Measurements from ENCODE around the gene MYBPC3. TPM values are rescaled to one million over a fixed set of nuclear protein-coding genes. Genes with fewer than 3 reads are reported as not detected.

MYBPC3 gene
- total and polyA plus RNA-seq, 10 of the 15 experiments (the other 5 are each of a cell fraction or from before 2014, with no cell fraction given), result 0.03 to 0.08 (median 0.03) TPM; not detected in 7

- WGBS (ENCODE audit: insufficient coverage, insufficient replicate concordance, low lambda C conversion rate, missing lambda C conversion rate), result 94% methylated on average over 7 of the region's 7 CpGs
- in situ Hi-C loops (cut with MboI) (no loop called here), intact Hi-C loops (cut with micrococcal nuclease; ENCODE audit: unreplicated experiment) (no loop called here)
- Histone ChIP-seq H3K79me2 (ENCODE audit: control insufficient read depth, insufficient read depth, low read length) (no peaks in the 10 kb centered on the region), H3K4me2 (ENCODE audit: control insufficient read depth, insufficient read depth) (no peak overlapping the region), H3K4me1 (ENCODE audit: control insufficient read depth, insufficient read depth, low read length) (no peaks in the 10 kb centered on the region), H3K27me3 (replicated peaks in 1 of 2; ENCODE audit: control insufficient read depth in 2 of 2, insufficient read depth in 2 of 2, low read length in 1 of 2) (no peaks in the 10 kb centered on the region), H3K27ac (ENCODE audit: control insufficient read depth, insufficient read depth) (no peak overlapping the region), H3K36me3 (ENCODE audit: control insufficient read depth in 2 of 2, insufficient read depth in 2 of 2, low read length in 1 of 2) (peaks cover 32 to 54% of the 10 kb centered on the region in 2 experiments), H4K20me1 (ENCODE audit: control insufficient read depth, insufficient read depth) (no peaks in the 10 kb centered on the region), H3K4me3 (no peak overlapping the region), H2AFZ (ENCODE audit: control insufficient read depth, low read depth, low read length) (no peak overlapping the region), H3K9ac (ENCODE audit: control insufficient read depth, insufficient read depth, low read length) (no peak overlapping the region), H3K9me3 (replicated peaks; ENCODE audit: control insufficient read depth, insufficient read depth, low read length) (no peaks in the 10 kb centered on the region)
- ChIA-PET SMC1A (ENCODE audit: uncharacterized antibody, unreplicated experiment) (no interaction called here), RAD21 (ENCODE audit: unreplicated experiment) (no interaction called here), POLR2A (no interaction called here), CTCF (no interaction called here)
- ATAC-seq, result no peak
- no peak for DNase-seq (ENCODE audit: low read depth, low spot score)
- TF ChIP-seq KLF5 (IDR thresholded peaks at IDR 0.05; ENCODE audit: partially characterized antibody) (no peak), ZNF274 (IDR thresholded peaks at IDR 0.05; ENCODE audit: insufficient read depth, insufficient read length) (no peak), PKNOX1 (IDR thresholded peaks at IDR 0.05) (no peak), ZNF687 (IDR thresholded peaks at IDR 0.05) (no peak), CBFB (IDR thresholded peaks at IDR 0.05; ENCODE audit: low read depth) (no peak), ZNF24 (IDR thresholded peaks at IDR 0.05) (no peak), TCF12 (IDR thresholded peaks at IDR 0.05; ENCODE audit: low read depth, low read length) (no peak), ZNF622 (IDR thresholded peaks at IDR 0.05) (no peak), KDM1A (IDR thresholded peaks at IDR 0.05; ENCODE audit: borderline replicate concordance) (no peak), ZNF217 (IDR thresholded peaks at IDR 0.05) (no peak), TCF7 (IDR thresholded peaks at IDR 0.05; ENCODE audit: borderline replicate concordance) (no peak)
- no peak for FAIRE-seq
- BruUV-seq (replicated peaks), result no TSS peak
Measured at GRCh38 chr11:47282462-47282861, 70.0 kb downstream of the MYBPC3 start.

Small RNA genes within 50 kb of the gene (microRNA-seq; reads per million reads assigned to microRNA genes)
- not detected for gene MIR4487

Small RNA genes within 50 kb of the gene (small RNA-seq; reads per million reads assigned to genes)
- not detected for gene MIR4487

Other genes starting within 250 kb of the MYBPC3 start
Only the 7 nearest of the 16 such genes appear.
- 7.2 and 10.6 TPM in 2 replicates for gene ACP2, start 103.9 kb downstream of the MYBPC3 start, total RNA-seq (2014; rRNA removed)
- gene ACP2, start 103.9 kb downstream of the MYBPC3 start, total RNA-seq (2014; rRNA removed; fragmentation: Illumina TruSeq; extraction: Trizol), result 5.0 and 5.6 TPM in 2 replicates
- gene ACP2, start 103.9 kb downstream of the MYBPC3 start, total RNA-seq (2021), result 9.6 and 10.3 TPM in 2 replicates
- gene ACP2, start 103.9 kb downstream of the MYBPC3 start, polyA plus RNA-seq (2011; rRNA removed), result 3.4 and 8.0 TPM in 2 replicates
- gene ACP2, start 103.9 kb downstream of the MYBPC3 start, polyA plus RNA-seq (2014; fragmentation: Illumina TruSeq; extraction: Trizol), result 3.2 and 6.0 TPM in 2 replicates
- gene ACP2, start 103.9 kb downstream of the MYBPC3 start, polyA plus RNA-seq (2014; fragmentation: Nextera tagmentation; extraction: Ambion mirVana), result 1 to 10 TPM in 1 of 2 experiments, under 1 TPM in 1; 0.98 to 1.1 TPM
- 11.7 and 14.3 TPM in 2 replicates for gene ACP2, start 103.9 kb downstream of the MYBPC3 start, polyA plus RNA-seq (2014; rRNA removed)
- 1 to 10 TPM; 6.9 to 7.9 TPM for gene ACP2, start 103.9 kb downstream of the MYBPC3 start, polyA plus RNA-seq (2016; fragmentation: Nextera tagmentation; extraction: Ambion mirVana)
- gene NR1H3, start 94.7 kb downstream of the MYBPC3 start, total RNA-seq (2014; rRNA removed), result 3.8 and 4.3 TPM in 2 replicates
- 2.9 and 3.4 TPM in 2 replicates for gene NR1H3, start 94.7 kb downstream of the MYBPC3 start, total RNA-seq (2014; rRNA removed; fragmentation: Illumina TruSeq; extraction: Trizol)
- 5.2 TPM in 2 replicates for gene NR1H3, start 94.7 kb downstream of the MYBPC3 start, total RNA-seq (2021)
- gene NR1H3, start 94.7 kb downstream of the MYBPC3 start, polyA plus RNA-seq (2011; rRNA removed), result 4.1 and 6.2 TPM in 2 replicates
- gene NR1H3, start 94.7 kb downstream of the MYBPC3 start, polyA plus RNA-seq (2014; fragmentation: Illumina TruSeq; extraction: Trizol), result 0.27 and 2.6 TPM in 2 replicates
- 1 to 10 TPM; 3.5 to 4.4 TPM for gene NR1H3, start 94.7 kb downstream of the MYBPC3 start, polyA plus RNA-seq (2014; fragmentation: Nextera tagmentation; extraction: Ambion mirVana)
- 4.7 and 4.8 TPM in 2 replicates for gene NR1H3, start 94.7 kb downstream of the MYBPC3 start, polyA plus RNA-seq (2014; rRNA removed)
- gene NR1H3, start 94.7 kb downstream of the MYBPC3 start, polyA plus RNA-seq (2016; fragmentation: Nextera tagmentation; extraction: Ambion mirVana), result 1 to 10 TPM; 5.5 to 8.9 TPM
- gene MADD, start 82.6 kb downstream of the MYBPC3 start, total RNA-seq (2014; rRNA removed), result 17.1 and 19.2 TPM in 2 replicates
- gene MADD, start 82.6 kb downstream of the MYBPC3 start, total RNA-seq (2014; rRNA removed; fragmentation: Illumina TruSeq; extraction: Trizol), result 14.9 and 15.6 TPM in 2 replicates
- 33.8 and 35.3 TPM in 2 replicates for gene MADD, start 82.6 kb downstream of the MYBPC3 start, total RNA-seq (2021)
- gene MADD, start 82.6 kb downstream of the MYBPC3 start, polyA plus RNA-seq (2011; rRNA removed), result 14.4 and 26.5 TPM in 2 replicates
- 16.8 and 22.8 TPM in 2 replicates for gene MADD, start 82.6 kb downstream of the MYBPC3 start, polyA plus RNA-seq (2014; fragmentation: Illumina TruSeq; extraction: Trizol)
- gene MADD, start 82.6 kb downstream of the MYBPC3 start, polyA plus RNA-seq (2014; fragmentation: Nextera tagmentation; extraction: Ambion mirVana), result 1 to 10 TPM in 1 of 2 experiments, under 1 TPM in 1; 0.47 to 1.6 TPM
- gene MADD, start 82.6 kb downstream of the MYBPC3 start, polyA plus RNA-seq (2014; rRNA removed), result 28.0 and 35.4 TPM in 2 replicates
- gene MADD, start 82.6 kb downstream of the MYBPC3 start, polyA plus RNA-seq (2016; fragmentation: Nextera tagmentation; extraction: Ambion mirVana), result 10 to 100 TPM; 15.1 to 16.0 TPM
- gene SPI1, start 25.8 kb upstream of the MYBPC3 start, total RNA-seq (2014; rRNA removed), result 19.9 and 25.9 TPM in 2 replicates
- gene SPI1, start 25.8 kb upstream of the MYBPC3 start, total RNA-seq (2014; rRNA removed; fragmentation: Illumina TruSeq; extraction: Trizol), result 5.9 and 6.5 TPM in 2 replicates
- 29.5 and 31.1 TPM in 2 replicates for gene SPI1, start 25.8 kb upstream of the MYBPC3 start, total RNA-seq (2021)
- gene SPI1, start 25.8 kb upstream of the MYBPC3 start, polyA plus RNA-seq (2011; rRNA removed), result 3.6 and 10.2 TPM in 2 replicates
- gene SPI1, start 25.8 kb upstream of the MYBPC3 start, polyA plus RNA-seq (2014; fragmentation: Illumina TruSeq; extraction: Trizol), result 1.3 and 8.8 TPM in 2 replicates
- under 1 TPM; 0.05 to 0.08 TPM for gene SPI1, start 25.8 kb upstream of the MYBPC3 start, polyA plus RNA-seq (2014; fragmentation: Nextera tagmentation; extraction: Ambion mirVana)
- gene SPI1, start 25.8 kb upstream of the MYBPC3 start, polyA plus RNA-seq (2014; rRNA removed), result 24.5 and 30.2 TPM in 2 replicates
- 10 to 100 TPM in 1 of 2 experiments, 1 to 10 TPM in 1; 9.2 to 15.0 TPM for gene SPI1, start 25.8 kb upstream of the MYBPC3 start, polyA plus RNA-seq (2016; fragmentation: Nextera tagmentation; extraction: Ambion mirVana)
- gene SLC39A13, start 55.9 kb upstream of the MYBPC3 start, total RNA-seq (2014; rRNA removed), result 11.3 and 14.5 TPM in 2 replicates
- gene SLC39A13, start 55.9 kb upstream of the MYBPC3 start, total RNA-seq (2014; rRNA removed; fragmentation: Illumina TruSeq; extraction: Trizol), result 3.3 and 3.6 TPM in 2 replicates
- 14.5 and 15.0 TPM in 2 replicates for gene SLC39A13, start 55.9 kb upstream of the MYBPC3 start, total RNA-seq (2021)
- gene SLC39A13, start 55.9 kb upstream of the MYBPC3 start, polyA plus RNA-seq (2011; rRNA removed), result 2.0 and 4.2 TPM in 2 replicates
- 2.1 and 3.2 TPM in 2 replicates for gene SLC39A13, start 55.9 kb upstream of the MYBPC3 start, polyA plus RNA-seq (2014; fragmentation: Illumina TruSeq; extraction: Trizol)
- gene SLC39A13, start 55.9 kb upstream of the MYBPC3 start, polyA plus RNA-seq (2014; fragmentation: Nextera tagmentation; extraction: Ambion mirVana), result under 1 TPM; 0.23 to 0.60 TPM
- 19.8 and 20.4 TPM in 2 replicates for gene SLC39A13, start 55.9 kb upstream of the MYBPC3 start, polyA plus RNA-seq (2014; rRNA removed)
- 1 to 10 TPM; 8.4 to 8.9 TPM for gene SLC39A13, start 55.9 kb upstream of the MYBPC3 start, polyA plus RNA-seq (2016; fragmentation: Nextera tagmentation; extraction: Ambion mirVana)
- gene PSMC3, start 73.7 kb upstream of the MYBPC3 start, total RNA-seq (2014; rRNA removed), result 112 and 114 TPM in 2 replicates
- 180 and 181 TPM in 2 replicates for gene PSMC3, start 73.7 kb upstream of the MYBPC3 start, total RNA-seq (2014; rRNA removed; fragmentation: Illumina TruSeq; extraction: Trizol)
- 144 and 157 TPM in 2 replicates for gene PSMC3, start 73.7 kb upstream of the MYBPC3 start, total RNA-seq (2021)
- gene PSMC3, start 73.7 kb upstream of the MYBPC3 start, polyA plus RNA-seq (2011; rRNA removed), result 143 and 159 TPM in 2 replicates
- 245 and 283 TPM in 2 replicates for gene PSMC3, start 73.7 kb upstream of the MYBPC3 start, polyA plus RNA-seq (2014; fragmentation: Illumina TruSeq; extraction: Trizol)
- 10 to 100 TPM; 39.5 to 54.3 TPM for gene PSMC3, start 73.7 kb upstream of the MYBPC3 start, polyA plus RNA-seq (2014; fragmentation: Nextera tagmentation; extraction: Ambion mirVana)
- 153 TPM in 2 replicates for gene PSMC3, start 73.7 kb upstream of the MYBPC3 start, polyA plus RNA-seq (2014; rRNA removed)
- 100 to 1,000 TPM; 256 to 289 TPM for gene PSMC3, start 73.7 kb upstream of the MYBPC3 start, polyA plus RNA-seq (2016; fragmentation: Nextera tagmentation; extraction: Ambion mirVana)
- gene RAPSN, start 96.4 kb upstream of the MYBPC3 start, total RNA-seq (2014; rRNA removed), result 0.23 and 0.27 TPM in 2 replicates
- 0.09 and 0.13 TPM in 2 replicates for gene RAPSN, start 96.4 kb upstream of the MYBPC3 start, total RNA-seq (2014; rRNA removed; fragmentation: Illumina TruSeq; extraction: Trizol)
- 0.15 and 0.27 TPM in 2 replicates for gene RAPSN, start 96.4 kb upstream of the MYBPC3 start, total RNA-seq (2021)
- 0.08 and 0.09 TPM in 2 replicates for gene RAPSN, start 96.4 kb upstream of the MYBPC3 start, polyA plus RNA-seq (2011; rRNA removed)
- gene RAPSN, start 96.4 kb upstream of the MYBPC3 start, polyA plus RNA-seq (2014; fragmentation: Illumina TruSeq; extraction: Trizol), result not detected in 2 replicates
- not detected for gene RAPSN, start 96.4 kb upstream of the MYBPC3 start, polyA plus RNA-seq (2014; fragmentation: Nextera tagmentation; extraction: Ambion mirVana)
- gene RAPSN, start 96.4 kb upstream of the MYBPC3 start, polyA plus RNA-seq (2014; rRNA removed), result 0.28 TPM in 1 of 2 replicates, not detected in the other
- not detected for gene RAPSN, start 96.4 kb upstream of the MYBPC3 start, polyA plus RNA-seq (2016; fragmentation: Nextera tagmentation; extraction: Ambion mirVana)

Measured in GM12878 (cell line).